GM12878 (cell line): ENCODE results near the gene TRIM43B. TPM values are rescaled to one million over a fixed set of nuclear protein-coding genes. Genes with fewer than 3 reads are reported as not detected.
"Not testable (repeated sequence)": the region's sequence is repeated elsewhere in the genome, so short reads cannot be mapped to it uniquely, and the experiment has no call there.

ENCODE experiments used
- ATAC-seq: fragments of 200-7000 bp; cut with Tn5 transposase; 3 replicates; pipeline ENCODE4 v1.9.1; 2020; ENCODE audit warnings: mild to moderate bottlenecking, moderate library complexity
- BruUV-seq: library from RNA; stranded (reverse); fragments of 400-500 nt; replicated peaks from 2 replicates; lab custom pipeline; 2021; lab: Mats Ljungman, UMichigan
- CTCF ChIA-PET: fragments of 300-600 bp; sonication (Branson Sonifier 250); formaldehyde crosslinking; extraction: SDS; loops from one replicate; lab custom pipeline; 2021; ENCODE audit warnings: inconsistent platforms; lab: Yijun Ruan, JAX
- POLR2A ChIA-PET: fragments of 350-600 bp; formaldehyde crosslinking; extraction: SDS; loops from one replicate; lab custom pipeline; 2021; ENCODE audit warnings: inconsistent platforms; lab: Charles Lee
- RAD21 ChIA-PET: fragments of 300-600 bp; sonication (Branson Sonifier 250); formaldehyde crosslinking; loops from one replicate; lab custom pipeline; 2023; ENCODE audit warnings: antibody characterized with exemption; ENCODE audit not compliant: unreplicated experiment; lab: Charles Lee
- SMC1A ChIA-PET: fragments of 300-600 bp; sonication (Branson Sonifier 250); formaldehyde crosslinking; loops from one replicate; lab custom pipeline; 2023; ENCODE audit not compliant: unreplicated experiment, uncharacterized antibody; lab: Charles Lee
- DNase-seq: peaks from one replicate; pipeline ENCODE4 v3.0.0-alpha.2; 2011; ENCODE audit warnings: low read depth, low spot score
- FAIRE-seq: peaks from 3 replicates; lab custom pipeline; 2011; peaks lifted over from hg19 to GRCh38; lab: Jason Lieb, UNC
- H2AFZ ChIP-seq: 2 replicates; pipeline ENCODE4 v1.6.0; 2011; ENCODE audit warnings: low read depth, low read length, control low read depth; ENCODE audit not compliant: control insufficient read depth
- H3K27ac ChIP-seq: 2 replicates; pipeline ENCODE4 v1.5.1; 2011; ENCODE audit warnings: control low read depth; ENCODE audit not compliant: control insufficient read depth, insufficient read depth
- H3K27me3 ChIP-seq, 2 experiments: replicated peaks in 1 of 2; 2 replicates each; pipeline versions ENCODE4 v1.6.0 to v1.6.1; 2011; ENCODE audit warnings: low read length in 1 of 2; ENCODE audit not compliant: control insufficient read depth in 2 of 2, insufficient read depth in 2 of 2
- H3K36me3 ChIP-seq, 2 experiments: 2 replicates each; pipeline ENCODE4 v1.5.1; 2011; ENCODE audit warnings: low read length in 1 of 2; ENCODE audit not compliant: control insufficient read depth in 2 of 2, insufficient read depth in 2 of 2
- H3K4me1 ChIP-seq: 2 replicates; pipeline ENCODE4 v1.6.1; 2011; ENCODE audit warnings: mild to moderate bottlenecking, low read length, moderate library complexity, mixed read lengths; ENCODE audit not compliant: control insufficient read depth, insufficient read depth
- H3K4me2 ChIP-seq: 2 replicates; pipeline ENCODE4 v1.6.0; 2011; ENCODE audit warnings: control low read depth; ENCODE audit not compliant: control insufficient read depth, insufficient read depth
- H3K4me3 ChIP-seq: fragments of 200-600 bp; sonication (generic); 2 replicates; pipeline ENCODE4 v1.5.1; 2016
- H3K79me2 ChIP-seq: 2 replicates; pipeline ENCODE4 v1.6.0; 2011; ENCODE audit warnings: low read length; ENCODE audit not compliant: control insufficient read depth, insufficient read depth
- H3K9ac ChIP-seq: 2 replicates; pipeline ENCODE4 v1.8.0; 2011; ENCODE audit warnings: low read length, control low read depth, mixed read lengths; ENCODE audit not compliant: control insufficient read depth, insufficient read depth
- H3K9me3 ChIP-seq: replicated peaks from 3 replicates; pipeline ENCODE4 v1.5.1; 2011; ENCODE audit warnings: mild to moderate bottlenecking, low read length; ENCODE audit not compliant: control insufficient read depth, insufficient read depth
- H4K20me1 ChIP-seq: 2 replicates; pipeline ENCODE4 v1.6.0; 2011; ENCODE audit not compliant: control insufficient read depth, insufficient read depth
- WGBS: methylation state at CpG from one replicate; pipeline ENCODE4 v1.1.6; 2016; ENCODE audit warnings: low lambda C conversion rate; ENCODE audit not compliant: insufficient replicate concordance, insufficient coverage; ENCODE audit errors: missing lambda C conversion rate; 5-methylcytosine and 5-hydroxymethylcytosine counted together
- in situ Hi-C: fragments of 300-500 bp; cut with MboI; formaldehyde crosslinking; loops from 9 replicates; pipeline ENCODE4 v1.14.3; 2018; ENCODE audit warnings: mixed read lengths
- intact Hi-C: fragments of 100-400 bp; cut with micrococcal nuclease; formaldehyde crosslinking; loops from one replicate; pipeline ENCODE4 v1.14.2; 2022; ENCODE audit not compliant: unreplicated experiment
- polyA plus RNA-seq, 11 experiments: library from polyadenylated mRNA; depleted of rRNA in 4 of 11; unstranded in 6 of 11; stranded (reverse) in 5 of 11; fragments of >200 nt; fragmentation: Nextera tagmentation in 4 of 11; fragmentation: Illumina TruSeq in 1 of 11; extraction: Ambion mirVana in 4 of 11; extraction: Trizol in 1 of 11; gene quantifications; 1 replicate in 1 of 11; 2 replicates in 10 of 11; pipeline versions ENCODE4 v1.2.1 to v1.2.3, GENCODE V29; 2011 to 2016; ENCODE audit warnings: inconsistent platforms in 2 of 11, missing spikeins in 2 of 11, low read depth in 1 of 11
- total RNA-seq, 4 experiments: library from RNA; depleted of rRNA in 3 of 4; stranded (reverse); fragments of >200 nt in 3 of 4; fragmentation: Illumina TruSeq in 1 of 4; extraction: Trizol in 1 of 4; gene quantifications; 2 replicates each; pipeline versions ENCODE4 v1.2.1 to v1.2.3, GENCODE V29; 2013 to 2021

Gene TRIM43B
- total and polyA plus RNA-seq, 10 of the 15 experiments (the other 5 are each of a cell fraction or from before 2014, with no cell fraction given) = 0.05 TPM; not detected in 9

- in situ Hi-C loops, H3K4me3 ChIP-seq, H2AFZ ChIP-seq, POLR2A ChIA-PET, BruUV-seq, RAD21 ChIA-PET, SMC1A ChIA-PET, CTCF ChIA-PET, ATAC-seq, H3K27me3 ChIP-seq, FAIRE-seq, intact Hi-C loops, H4K20me1 ChIP-seq, DNase-seq, H3K79me2 ChIP-seq, H3K9ac ChIP-seq, H3K9me3 ChIP-seq, H3K4me1 ChIP-seq, H3K36me3 ChIP-seq, H3K4me2 ChIP-seq, H3K27ac ChIP-seq: not testable (repeated sequence)
- WGBS = 54% methylated on average over 1 of the region's 1 CpG
These were observed 7.5 kb upstream of the TRIM43B start for GRCh38 chr2:95492076-95492475.

DNA sequence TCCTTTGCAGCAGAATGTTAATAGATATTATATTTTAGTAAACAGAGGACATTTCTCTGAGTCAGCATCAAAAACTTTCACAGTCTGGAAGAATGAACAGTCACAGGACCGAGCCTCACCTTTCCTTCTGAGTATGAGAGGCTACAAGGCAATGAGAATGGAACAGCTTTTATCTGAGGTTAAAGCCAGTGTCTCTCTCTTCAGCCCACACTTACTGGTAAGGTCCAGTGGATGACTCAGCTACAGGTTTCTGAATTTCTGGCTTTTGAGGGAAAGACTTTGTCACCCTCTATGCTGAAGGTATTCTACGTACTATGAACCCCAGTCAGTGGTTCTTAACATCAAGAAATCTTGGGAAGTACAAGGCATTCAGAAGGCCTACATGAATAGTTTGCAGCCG lies 9.5 kb downstream of the TRIM43B start:
- H3K36me3 ChIP-seq, H3K27ac ChIP-seq, POLR2A ChIA-PET, H3K9ac ChIP-seq, CTCF ChIA-PET, H2AFZ ChIP-seq, intact Hi-C loops, H4K20me1 ChIP-seq, H3K4me3 ChIP-seq, H3K27me3 ChIP-seq, RAD21 ChIA-PET, FAIRE-seq, in situ Hi-C loops, DNase-seq, H3K4me2 ChIP-seq, BruUV-seq, ATAC-seq, SMC1A ChIA-PET, H3K9me3 ChIP-seq, H3K4me1 ChIP-seq, H3K79me2 ChIP-seq: not testable (repeated sequence)
- WGBS = no CpG with 5 or more reads among the region's 3 CpGs

GRCh38 chr2:95467984-95468383 lies 16.6 kb downstream of the TRIM43B start:
- in situ Hi-C loops = not testable (repeated sequence)

DNA sequence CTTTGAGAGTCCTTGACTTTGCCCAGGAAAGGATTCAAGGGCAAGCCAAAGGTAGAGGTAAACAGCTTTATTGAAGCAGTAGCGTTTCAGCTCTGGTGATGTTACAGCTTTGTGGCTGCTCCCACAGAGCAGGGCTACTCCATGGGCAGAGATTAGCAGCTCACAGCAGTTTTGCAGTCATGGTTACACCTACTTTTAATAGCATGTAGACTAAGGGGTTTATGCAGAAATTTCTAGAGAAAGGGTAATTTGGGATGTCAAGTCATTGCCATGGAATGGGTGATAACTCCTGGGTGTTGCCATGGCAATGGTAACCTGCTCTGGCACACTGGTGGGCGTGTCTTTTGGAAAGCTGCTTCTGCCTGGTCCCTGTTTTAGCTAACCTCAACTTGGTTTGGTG lies 18.0 kb downstream of the TRIM43B start:
- DNase-seq, H3K27ac ChIP-seq, FAIRE-seq, H3K4me2 ChIP-seq, intact Hi-C loops, H4K20me1 ChIP-seq, H3K79me2 ChIP-seq, in situ Hi-C loops, POLR2A ChIA-PET, H3K9ac ChIP-seq, SMC1A ChIA-PET, H3K27me3 ChIP-seq, H3K9me3 ChIP-seq, BruUV-seq, H3K4me3 ChIP-seq, H3K36me3 ChIP-seq, CTCF ChIA-PET, H3K4me1 ChIP-seq, ATAC-seq, H2AFZ ChIP-seq, RAD21 ChIA-PET: not testable (repeated sequence)
- no CpG with 5 or more reads among the region's 2 CpGs for WGBS

More at GRCh38 chr2:95467984-95468383, 16.6 kb downstream of the TRIM43B start:
- H3K9ac ChIP-seq, DNase-seq, H3K27ac ChIP-seq, H3K4me1 ChIP-seq, ATAC-seq, intact Hi-C loops, H3K36me3 ChIP-seq, BruUV-seq, FAIRE-seq, POLR2A ChIA-PET, H2AFZ ChIP-seq, CTCF ChIA-PET, RAD21 ChIA-PET, H3K4me3 ChIP-seq, H3K4me2 ChIP-seq, H3K27me3 ChIP-seq, H4K20me1 ChIP-seq, H3K79me2 ChIP-seq, SMC1A ChIA-PET, H3K9me3 ChIP-seq: not testable (repeated sequence)
- WGBS = no CpG with 5 or more reads among the region's 3 CpGs
